T-helper 1 cell treated with Interleukin-12 subunit alpha and Interleukin-12 subunit beta and Interleukin-4 antibody, amounts not matched to agents 30 ng/mL and 1 ng/mL, for 36 hours (primary cell): ENCODE measurements around the gene MRPS26. TPM values are rescaled to one million over a fixed set of nuclear protein-coding genes. Genes with fewer than 3 reads are reported as not detected.
"Not testable (repeated sequence)": the region's sequence is repeated elsewhere in the genome, so short reads cannot be mapped to it uniquely, and the experiment has no call there.

Experiments
- intact Hi-C: fragments of 100-400 bp; cut with micrococcal nuclease; formaldehyde crosslinking; loops from one replicate; pipeline ENCODE4 v1.15.1; 2024
- total RNA-seq: library from RNA; stranded (reverse); gene quantifications from 2 replicates; pipeline ENCODE4 v1.2.3, GENCODE V29; 2022

Gene MRPS26
- total RNA-seq, 1 donor from 2014 or later, result 37.7 TPM

- intact Hi-C loops, result no loop called here
Observed at GRCh38 chr20:3041854-3042409, 3.9 kb upstream of the MRPS26 start.

DNA sequence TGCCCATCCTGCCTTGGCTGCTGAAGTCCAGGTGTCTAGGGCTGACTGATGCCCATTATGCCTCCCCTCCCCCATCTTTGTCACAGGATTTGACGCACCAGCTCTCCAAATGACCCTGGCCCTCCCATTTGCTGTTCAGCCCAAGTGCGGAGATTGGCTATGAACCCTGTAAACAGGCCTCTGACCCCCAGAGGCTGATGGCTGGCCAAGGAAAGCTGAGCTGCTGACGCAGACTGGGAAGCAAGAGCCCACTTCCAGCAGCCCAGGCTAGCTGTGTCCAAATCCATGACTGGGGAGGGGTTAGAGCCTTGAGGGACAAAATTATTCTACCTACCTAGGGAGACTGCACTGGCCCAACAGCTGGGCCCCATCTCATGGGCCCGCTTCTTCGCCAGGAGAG, 3.2 kb upstream of the MRPS26 start:
- intact Hi-C loops, result no loop called here

GRCh38 chr20:3043322-3043721, 2.5 kb upstream of the MRPS26 start, which contains the start of gene GNRH2:
Gene GNRH2, plus strand, starts transcription at chr20:3043622. Its CDS starts 793 bp downstream, at chr20:3044415.
- intact Hi-C loops, result no loop called here

- intact Hi-C loops, result loop anchor here (2.0 kb wide), 1 partner anchor 128 kb away; the partner anchor contains the start of gene LZTS3
Observed at GRCh38 chr20:3044336-3044965, 1.4 kb upstream of the MRPS26 start.

DNA sequence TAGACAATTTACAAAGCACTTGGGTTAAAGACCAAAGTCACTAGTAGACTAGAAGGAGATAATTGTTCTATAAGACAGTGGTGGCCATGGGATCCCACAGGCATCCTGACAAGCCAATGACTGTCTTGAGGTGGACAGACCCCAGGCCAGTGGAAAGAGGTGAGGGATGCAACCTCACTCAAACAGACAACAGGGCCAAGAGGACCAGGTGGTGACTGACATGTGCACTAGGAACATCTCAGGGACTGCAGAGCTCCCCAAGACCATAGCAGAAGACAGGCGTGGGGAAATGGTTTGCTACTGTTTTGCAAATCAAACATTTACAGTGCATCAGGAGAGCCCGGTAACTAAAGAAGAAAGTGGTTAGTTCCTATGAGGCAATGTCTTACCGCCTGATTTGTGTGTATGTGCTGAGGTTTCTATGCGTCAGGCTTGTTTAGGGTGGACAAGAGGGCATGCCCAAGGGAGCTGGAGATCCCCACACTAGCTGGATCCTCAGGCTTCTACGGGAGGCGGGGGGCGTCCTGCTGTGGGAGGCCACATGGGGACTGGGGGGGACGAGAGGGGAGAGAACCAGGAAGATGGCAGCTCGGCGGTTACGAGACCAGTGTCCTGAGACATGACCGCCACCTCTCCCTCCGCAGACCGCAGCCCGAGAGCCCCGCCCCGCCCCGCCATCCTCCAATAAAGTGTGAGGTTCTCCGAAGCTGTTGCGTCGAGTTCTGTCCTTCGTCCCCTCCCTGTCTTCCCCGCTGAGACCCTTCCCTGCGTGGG, 623 bp upstream of the MRPS26 start:
- intact Hi-C loops, result loop anchor here (1.0 to 5.0 kb wide), 6 partner anchors 128 to 427 kb away; partner anchors contain the start of genes ATRN, DDRGK1, LZTS3 and PTPRA

DNA sequence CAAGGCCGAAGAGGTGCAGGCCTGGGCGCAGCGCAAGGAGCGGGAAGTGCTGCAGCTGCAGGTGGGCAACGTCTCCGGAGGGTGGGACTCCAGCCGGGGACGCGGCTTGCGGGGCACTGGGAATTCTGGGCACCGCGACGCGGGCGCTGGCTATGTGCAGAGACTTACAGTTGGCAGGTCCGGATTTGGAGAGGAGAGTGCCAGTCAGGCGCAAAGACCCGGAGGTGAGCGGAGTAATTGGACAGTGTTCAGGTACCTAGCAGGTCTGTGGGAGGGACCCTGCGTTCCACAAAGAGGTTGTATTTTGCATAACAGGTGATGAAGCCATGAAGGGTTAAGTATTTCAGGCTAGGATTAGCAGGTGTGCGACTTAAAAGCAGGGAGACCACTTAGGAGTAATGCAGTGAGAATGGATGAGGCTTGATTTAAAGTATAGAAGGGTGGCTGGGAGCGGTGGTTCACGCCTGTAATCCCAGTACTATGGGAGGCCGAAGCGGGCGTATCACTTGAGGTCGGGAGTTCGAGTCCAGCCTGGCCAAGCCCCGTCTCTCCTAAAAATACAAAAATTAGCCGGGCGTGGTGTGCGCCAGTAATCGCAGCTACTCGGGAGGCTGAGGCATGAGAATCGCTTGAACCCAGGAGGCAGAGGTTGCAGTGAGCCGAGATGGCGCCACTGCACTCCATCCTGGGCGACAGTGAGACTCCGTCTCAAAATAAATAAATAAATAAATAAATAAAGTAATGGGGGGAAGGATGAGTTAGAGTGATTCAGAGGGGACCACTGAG, 1.0 kb downstream of the MRPS26 start:
- intact Hi-C loops, result loop anchor here (2.0 to 5.0 kb wide), 2 partner anchors 110 to 425 kb away; partner anchors contain the start of gene ATRN

GRCh38 chr20:3047486-3048419, 1.9 kb downstream of the MRPS26 start:
- intact Hi-C loops, result loop anchor here (2.0 to 5.0 kb wide), 2 partner anchors 109 to 425 kb away; partner anchors contain the start of gene ATRN

DNA sequence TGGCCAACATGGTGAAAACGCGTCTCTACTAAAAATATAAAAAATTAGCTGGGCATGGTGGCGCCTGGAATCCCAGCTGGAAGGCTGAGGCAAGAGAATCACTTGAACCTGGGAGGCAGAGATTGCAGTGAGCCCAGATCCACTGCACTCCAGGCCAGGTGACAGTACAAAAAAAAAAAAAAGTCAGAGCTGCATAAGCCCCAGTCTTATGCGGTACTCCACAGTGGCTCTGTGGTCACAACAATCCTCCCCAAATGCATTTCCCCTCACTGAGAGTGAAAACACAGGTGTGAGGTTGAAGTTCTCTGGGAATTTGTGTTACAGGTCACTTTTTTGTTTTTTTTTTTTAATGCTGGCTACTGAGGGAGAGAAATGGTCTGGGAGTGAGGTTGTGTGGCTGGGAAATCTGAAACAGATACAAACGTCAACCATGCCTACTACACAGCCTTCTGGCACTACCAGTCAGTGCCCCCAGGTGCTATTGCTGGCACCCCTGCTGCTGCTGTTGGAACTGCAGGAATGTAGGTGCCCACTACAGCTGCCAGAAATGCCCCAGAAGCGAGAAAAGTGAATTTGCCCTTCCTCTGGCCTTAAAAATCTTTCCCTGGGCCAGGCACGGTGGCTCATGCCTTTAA, 5.7 kb downstream of the MRPS26 start:
- intact Hi-C loops, result no loop called here

- intact Hi-C loops, result no loop called here
Observed at GRCh38 chr20:3059489-3059888, 13.6 kb downstream of the MRPS26 start.

GRCh38 chr20:3064119-3064518, 18.3 kb downstream of the MRPS26 start:
- intact Hi-C loops, result not testable (repeated sequence)

GRCh38 chr20:3067139-3068014, 21.5 kb downstream of the MRPS26 start:
- intact Hi-C loops, result no loop called here

DNA sequence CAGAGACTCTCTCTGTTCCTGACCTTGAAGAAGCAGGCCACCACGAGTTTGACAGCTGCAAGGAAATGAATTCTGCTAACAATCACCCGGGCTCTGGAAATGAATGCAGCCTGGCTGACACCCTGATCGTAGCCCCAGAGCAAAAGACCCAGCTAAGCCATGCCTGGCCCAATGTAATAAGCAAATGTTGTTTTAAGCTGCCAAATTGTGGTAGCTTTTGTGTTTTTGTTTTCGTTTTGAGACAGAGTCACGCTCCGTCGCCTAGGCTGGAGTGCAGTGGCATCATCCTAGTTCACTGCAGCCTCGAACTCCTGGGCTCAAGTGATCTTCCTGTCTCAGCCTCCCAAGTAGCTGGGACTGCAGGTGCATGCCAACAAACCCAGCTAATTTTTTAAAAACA, 22.2 kb downstream of the MRPS26 start:
- intact Hi-C loops, result no loop called here

- intact Hi-C loops, result loop anchor here (1.0 kb wide), 1 partner anchor 46 kb away; no protein-coding TSS in a partner anchor
Observed at GRCh38 chr20:3068986-3069900, 23.4 kb downstream of the MRPS26 start.

DNA sequence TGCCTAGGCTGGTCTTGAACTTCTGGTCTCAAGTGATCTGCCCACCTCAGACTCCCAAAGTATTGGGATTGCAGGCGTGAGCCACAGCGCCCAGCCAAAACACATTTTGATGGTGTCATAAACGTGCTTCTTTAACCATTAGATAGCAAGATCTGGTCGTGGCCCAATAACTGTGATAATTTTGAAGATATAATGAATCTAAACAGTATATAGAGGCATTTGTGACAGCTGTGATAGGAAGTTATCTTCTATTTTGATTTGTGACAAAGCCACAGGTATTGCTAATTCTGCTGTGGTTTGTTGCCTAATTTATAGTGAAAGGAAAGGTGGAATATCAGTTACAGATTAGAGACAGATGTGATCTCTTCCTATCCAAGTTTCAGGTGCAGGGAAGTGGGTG, 24.9 kb downstream of the MRPS26 start:
- intact Hi-C loops, result loop anchor here (5.0 kb wide), 1 partner anchor 102 kb away; the partner anchor contains the start of gene LZTS3

GRCh38 chr20:3071266-3071609, 25.4 kb downstream of the MRPS26 start:
- intact Hi-C loops, result loop anchor here (5.0 kb wide), 1 partner anchor 101 kb away; the partner anchor contains the start of gene LZTS3

- intact Hi-C loops, result loop anchor here (1.0 to 5.0 kb wide), 3 partner anchors 18 to 100 kb away; partner anchors contain the start of gene LZTS3
Observed at GRCh38 chr20:3071610-3072529, 26.0 kb downstream of the MRPS26 start, which contains the start of gene OXT. Gene OXT, plus strand, starts transcription at chr20:3071620. Its CDS starts 36 bp downstream, at chr20:3071656.
